Liver (tissue), 3 donors: ENCODE data around the gene ATIC.

ENCODE experiments used
- CTCF ChIP-seq: fragments of 150-350 bp; IDR thresholded peaks from 2 replicates; pipeline ENCODE4 v1.5.1; 2017; ENCODE audit warnings: improper control_type of control experiment, low read depth, low read length; ENCODE audit not compliant: missing input control
- HNF4A ChIP-seq, 2 donors: conservative IDR thresholded peaks; 2 replicates each; pipeline ENCODE4 v1.6.1; 2016; ENCODE audit warnings: antibody characterized with exemption in 2 of 2, mild to moderate bottlenecking in 2 of 2
- HNF4G ChIP-seq: IDR thresholded peaks from 2 replicates; pipeline ENCODE4 v1.6.1; 2016; ENCODE audit warnings: antibody characterized with exemption
- REST ChIP-seq: IDR thresholded peaks from 2 replicates; pipeline ENCODE4 v1.6.1; 2016; ENCODE audit warnings: antibody characterized with exemption, mild to moderate bottlenecking
- TAF1 ChIP-seq: conservative IDR thresholded peaks from 2 replicates; pipeline ENCODE4 v1.6.1; 2016; ENCODE audit warnings: antibody characterized with exemption, mild to moderate bottlenecking
- YY1 ChIP-seq: IDR thresholded peaks from 2 replicates; pipeline ENCODE4 v1.6.1; 2016; ENCODE audit warnings: antibody characterized with exemption, mild to moderate bottlenecking
- TF ChIP-seq, protein P1 (sequence below): IDR thresholded peaks from 2 replicates; pipeline ENCODE4 v1.6.1; 2016; ENCODE audit warnings: antibody characterized with exemption
- donor health status: healthy.
- donor health status: healthy.

- TF ChIP-seq HNF4G: no peak
- no peak for TF ChIP-seq CTCF
- TF ChIP-seq, protein P1, sequence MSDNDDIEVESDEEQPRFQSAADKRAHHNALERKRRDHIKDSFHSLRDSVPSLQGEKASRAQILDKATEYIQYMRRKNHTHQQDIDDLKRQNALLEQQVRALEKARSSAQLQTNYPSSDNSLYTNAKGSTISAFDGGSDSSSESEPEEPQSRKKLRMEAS: no peak
- TF ChIP-seq TAF1: no peak
- TF ChIP-seq YY1: no peak
- no peak for TF ChIP-seq REST
- no peak for TF ChIP-seq HNF4A (conservative IDR thresholded peaks at IDR 0.05)
These were observed 70.2 kb downstream of the ATIC start for GRCh38 chr2:215382011-215382410.
